ENCODE results near the gene TP53I13. TPM values are rescaled to one million over a fixed set of nuclear protein-coding genes. Genes with fewer than 3 reads are reported as not detected.

Gene TP53I13
- total and polyA plus RNA-seq, 10 of the 15 experiments (the other 5 are each of a cell fraction or from before 2014, with no cell fraction given): 0.31 to 45.1 (median 19.5) TPM; not detected in 1

DNA sequence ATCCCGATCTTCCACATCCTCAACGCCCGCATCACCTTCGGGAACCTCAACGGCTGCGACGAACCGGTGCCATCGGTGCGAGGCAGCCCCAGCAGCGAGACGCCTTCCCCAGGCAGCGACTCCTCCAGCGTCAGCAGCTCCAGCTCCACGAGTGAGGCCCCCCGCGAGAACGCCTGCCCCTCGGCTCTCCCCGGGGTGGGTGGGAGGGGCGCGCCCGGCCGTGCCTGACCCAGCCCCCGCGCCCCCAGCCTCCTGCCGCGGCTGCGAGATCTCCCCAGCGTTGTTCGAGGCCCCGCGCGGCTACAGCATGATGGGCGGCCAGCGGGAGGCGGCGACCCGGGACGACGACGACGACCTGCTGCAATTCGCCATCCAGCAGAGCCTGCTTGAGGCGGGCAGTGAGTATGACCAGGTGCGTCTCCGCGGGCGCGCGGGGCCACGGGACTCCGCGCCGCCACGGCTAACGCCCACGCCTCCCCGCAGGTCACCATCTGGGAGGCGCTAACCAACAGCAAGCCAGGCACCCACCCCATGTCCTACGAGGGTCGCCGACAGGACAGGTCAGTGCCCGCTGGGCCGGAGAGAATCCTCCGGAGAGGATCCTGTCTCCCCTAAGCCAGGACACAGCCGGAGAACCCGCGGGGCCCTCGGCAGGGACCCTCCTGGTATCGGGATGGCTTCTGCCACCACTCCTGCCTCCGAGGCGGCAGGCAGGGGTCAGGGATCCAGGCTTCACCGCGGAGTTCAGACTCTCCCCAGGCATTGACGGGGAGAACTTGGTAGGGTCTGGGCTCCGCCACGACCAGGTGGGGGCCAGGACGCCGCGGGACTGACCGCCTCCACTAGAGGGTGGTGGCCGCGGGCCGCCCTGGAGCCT lies 44.1 kb downstream of the TP53I13 start:
- H2AFZ ChIP-seq (ENCODE audit: control insufficient read depth, low read depth, low read length): peak overlapping the region; percentile 78; the same call in 1 of the 2 replicates
- BruUV-seq (replicated peaks): no TSS peak
- POLR2A ChIA-PET: interaction anchor here (1.5 kb wide), 1 partner anchor 20 kb away, joined by 4 read pairs; the partner anchor contains the start of gene ANKRD13B

More for the DNA sequence above, 44.1 kb downstream of the TP53I13 start:
- no peaks in the 10 kb centered on the region for H3K79me2 ChIP-seq (ENCODE audit: control insufficient read depth, insufficient read depth, low read length)
- H3K36me3 ChIP-seq (ENCODE audit: control insufficient read depth in 2 of 2, insufficient read depth in 2 of 2, low read length in 1 of 2): no peaks in the 10 kb centered on the region
- peak overlapping the region; percentile 30; the same call in 1 of the 2 replicates for H3K4me3 ChIP-seq
- peak overlapping the region; percentile 53 for H3K4me2 ChIP-seq (ENCODE audit: control insufficient read depth, insufficient read depth)
- RAD21 ChIA-PET (ENCODE audit: unreplicated experiment): interaction anchor here (0.9 to 3.1 kb wide), 6 partner anchors 18 to 242 kb away, joined by 3 to 20 read pairs (median 4); partner anchors contain the start of gene ANKRD13B
- in situ Hi-C loops (cut with MboI): no loop called here
- intact Hi-C loops (cut with micrococcal nuclease; ENCODE audit: unreplicated experiment): loop anchor here (1.0 to 10.0 kb wide), 3 partner anchors 32 to 322 kb away; partner anchors contain the start of gene SSH2
- peaks cover 4 to 6% of the 10 kb centered on the region in 2 experiments; a peak in 3 of 4 replicates for H3K27me3 ChIP-seq (replicated peaks in 1 of 2; ENCODE audit: control insufficient read depth in 2 of 2, insufficient read depth in 2 of 2, low read length in 1 of 2)
- 73% methylated on average over 59 of the region's 85 CpGs for WGBS (ENCODE audit: insufficient coverage, insufficient replicate concordance, low lambda C conversion rate, missing lambda C conversion rate)
- no peaks in the 10 kb centered on the region for H4K20me1 ChIP-seq (ENCODE audit: control insufficient read depth, insufficient read depth)
- FAIRE-seq (no peak), DNase-seq (ENCODE audit: low read depth, low spot score) (no peak), ATAC-seq (no peak)
- TF ChIP-seq NR2C1 (IDR thresholded peaks at IDR 0.05): no peak
- TF ChIP-seq FOXK2 (IDR thresholded peaks at IDR 0.05): no peak
- TF ChIP-seq GABPA (IDR thresholded peaks at IDR 0.05; ENCODE audit: low read depth): no peak
- TF ChIP-seq NFIC (IDR thresholded peaks at IDR 0.05; ENCODE audit: low read depth, low read length): no peak
- no peak for TF ChIP-seq POLR2A (IDR thresholded peaks at IDR 0.05; ENCODE audit: low read depth, low read length)
- no peak for TF ChIP-seq KDM1A (IDR thresholded peaks at IDR 0.05; ENCODE audit: borderline replicate concordance)
- no peak overlapping the region for H3K27ac ChIP-seq (ENCODE audit: control insufficient read depth, insufficient read depth)
- no peak overlapping the region for H3K9ac ChIP-seq (ENCODE audit: control insufficient read depth, insufficient read depth, low read length)
- H3K4me1 ChIP-seq (ENCODE audit: control insufficient read depth, insufficient read depth, low read length): peaks cover 33% of the 10 kb centered on the region
- H3K9me3 ChIP-seq (replicated peaks; ENCODE audit: control insufficient read depth, insufficient read depth, low read length): no peaks in the 10 kb centered on the region; the same call in 2 of the 3 replicates
- CTCF ChIA-PET: interaction anchor here (0.6 to 7.1 kb wide), 14 partner anchors 8 to 315 kb away, joined by 3 to 82 read pairs (median 4); partner anchors contain the start of gene ANKRD13B
- SMC1A ChIA-PET (ENCODE audit: uncharacterized antibody, unreplicated experiment): interaction anchor here (0.8 to 1.4 kb wide), 3 partner anchors 29 to 33 kb away, joined by 3 read pairs; no protein-coding TSS in a partner anchor
